Ovary (tissue), 9 donors: ENCODE data around the gene BCAP29. TPM values are rescaled to one million over a fixed set of nuclear protein-coding genes. Genes with fewer than 3 reads are reported as not detected.
"Not testable (repeated sequence)": the region's sequence is repeated elsewhere in the genome, so short reads cannot be mapped to it uniquely, and the experiment has no call there.

Experiments
- DNase-seq, 5 donors: peaks; one replicate each; pipeline ENCODE4 v3.0.0-alpha.2; 2019 to 2020
- H3K27ac ChIP-seq, 2 donors: fragments of 200-600 bp; one replicate each; pipeline versions ENCODE4 v1.5.1 to v1.8.0; 2019 to 2022
- H3K27me3 ChIP-seq: fragments of 200-600 bp; one replicate; pipeline ENCODE4 v1.8.0; 2022
- H3K36me3 ChIP-seq: fragments of 200-600 bp; sonication (generic); one replicate; pipeline ENCODE4 v1.5.1; 2019
- H3K4me1 ChIP-seq: one replicate; pipeline ENCODE4 v1.8.1; 2013; ENCODE audit warnings: mild to moderate bottlenecking, moderate library complexity; ENCODE audit not compliant: insufficient read depth
- H3K4me3 ChIP-seq: fragments of 200-600 bp; sonication (generic); one replicate; pipeline ENCODE4 v1.5.1; 2017
- H3K9me3 ChIP-seq, 2 donors: fragments of 200-600 bp in 1 of 2; sonication (generic) in 1 of 2; one replicate each; pipeline versions ENCODE4 v1.5.1 to v1.8.1; 2013 to 2019; ENCODE audit warnings: mild to moderate bottlenecking in 1 of 2, moderate library complexity in 1 of 2
- EP300 ChIP-seq: sonication (generic); formaldehyde crosslinking; IDR thresholded peaks from one replicate; pipeline ENCODE4 v1.6.1; 2017; ENCODE audit warnings: antibody characterized with exemption
- POLR2A ChIP-seq: fragments of 450-650 bp; IDR thresholded peaks from one replicate; pipeline ENCODE4 v1.6.1; 2017; ENCODE audit warnings: antibody characterized with exemption, mild to moderate bottlenecking, moderate library complexity
- WGBS, 3 donors: extraction: QIAGEN DNeasy Blood & Tissue Kit in 1 of 3; methylation state at CpG; one replicate each; pipeline versions ENCODE4 v1.1.5 to v1.1.7; 2013 to 2017; 5-methylcytosine and 5-hydroxymethylcytosine counted together
- intact Hi-C, 4 donors: fragments of 100-400 bp; cut with DNase I; formaldehyde crosslinking; loops; one replicate each; pipeline versions ENCODE4 v1.11.0 to v1.15.1; 2022 to 2023
- polyA plus RNA-seq, 2 donors: library from polyadenylated mRNA; stranded (reverse); fragments of 200-250 nt in 1 of 2; fragments of 350-450 nt in 1 of 2; fragmentation: Illumina TruSeq in 1 of 2; extraction: RNeasy Lipid Tissue Mini Kit (QIAGEN cat#74804) in 1 of 2; gene quantifications; one replicate each; pipeline ENCODE4 v1.2.3, GENCODE V29; 2013 to 2014
- total RNA-seq, 7 donors: library from RNA; depleted of rRNA in 2 of 7; stranded (reverse); fragments of >200 nt in 2 of 7; fragmentation: NEBNext Ultra II Directional in 3 of 7; extraction: Animal tissue kit (Norgen Biotek cat#: 25700) in 3 of 7; gene quantifications; one replicate each; pipeline versions ENCODE4 v1.1.0 to v1.2.4, GENCODE V29; 2016 to 2023
- TF ChIP-seq, protein P1 (sequence below), 3 donors: fragments of 450-650 bp in 2 of 3; fragments of 200-600 bp in 1 of 3; IDR thresholded peaks; one replicate each; pipeline versions ENCODE4 v1.5.1 to v1.8.0; 2016 to 2022; ENCODE audit warnings: antibody characterized with exemption in 3 of 3, mild to moderate bottlenecking in 1 of 3
- donor health status: DM: no; HTN: no; CAD: no; lungs with moderate emphysema.
- donor health status: DM: no; HTN: no; CAD: no.
- donor health status: Bipolar disorder and iron deficiency.
- donor health status: DM: yes; HTN: yes; CAD: no.
- donor health status: DM: no; HTN: no; CAD: no.
- donor health status: DM: yes; HTN: yes; CAD: no.

BCAP29 gene
- total and polyA plus RNA-seq, 9 donors, result 30.0 to 70.9 (median 42.5) TPM

DNA sequence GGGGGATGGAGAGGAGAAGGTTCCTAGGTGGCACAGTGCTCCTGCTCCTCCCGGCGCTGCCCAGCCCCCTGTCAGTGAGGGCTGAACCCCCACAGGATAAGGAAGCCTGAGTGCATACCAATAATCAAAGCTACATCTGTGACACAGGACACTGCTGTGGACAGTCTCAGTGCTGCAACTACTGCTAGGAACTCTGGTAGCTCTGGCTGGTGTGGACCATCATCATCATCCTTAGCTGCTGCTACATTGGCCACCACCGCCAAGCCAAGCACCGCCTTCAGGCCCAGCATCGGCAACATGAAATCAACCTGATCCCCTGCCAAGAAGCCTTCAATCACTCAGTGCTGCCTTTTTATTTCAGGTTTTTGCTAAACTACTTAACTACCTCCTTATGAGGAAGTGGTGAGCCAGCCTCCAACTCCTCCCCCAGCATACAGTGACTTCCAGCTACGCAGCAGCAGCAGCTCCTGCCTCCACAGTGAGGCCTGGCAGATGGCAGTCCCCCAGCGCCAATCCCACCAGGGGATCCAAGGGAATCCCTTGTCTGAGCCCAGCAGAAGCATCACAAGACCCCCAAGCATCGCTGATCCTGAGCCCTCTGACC is 48.5 kb downstream of the BCAP29 start:
- Histone ChIP-seq H3K27me3 (no peaks in the 10 kb centered on the region), H3K27ac (no peak overlapping the region), H3K4me1 (no peaks in the 10 kb centered on the region), H3K4me3 (no peak overlapping the region), H3K36me3 (no peaks in the 10 kb centered on the region), H3K9me3 (no peaks in the 10 kb centered on the region)
- WGBS, 3 donors, result 90 to 93% (median 93%) methylated on average over 8 of the region's 8 CpGs
- TF ChIP-seq EP300, result no peak
- TF ChIP-seq, protein P1, sequence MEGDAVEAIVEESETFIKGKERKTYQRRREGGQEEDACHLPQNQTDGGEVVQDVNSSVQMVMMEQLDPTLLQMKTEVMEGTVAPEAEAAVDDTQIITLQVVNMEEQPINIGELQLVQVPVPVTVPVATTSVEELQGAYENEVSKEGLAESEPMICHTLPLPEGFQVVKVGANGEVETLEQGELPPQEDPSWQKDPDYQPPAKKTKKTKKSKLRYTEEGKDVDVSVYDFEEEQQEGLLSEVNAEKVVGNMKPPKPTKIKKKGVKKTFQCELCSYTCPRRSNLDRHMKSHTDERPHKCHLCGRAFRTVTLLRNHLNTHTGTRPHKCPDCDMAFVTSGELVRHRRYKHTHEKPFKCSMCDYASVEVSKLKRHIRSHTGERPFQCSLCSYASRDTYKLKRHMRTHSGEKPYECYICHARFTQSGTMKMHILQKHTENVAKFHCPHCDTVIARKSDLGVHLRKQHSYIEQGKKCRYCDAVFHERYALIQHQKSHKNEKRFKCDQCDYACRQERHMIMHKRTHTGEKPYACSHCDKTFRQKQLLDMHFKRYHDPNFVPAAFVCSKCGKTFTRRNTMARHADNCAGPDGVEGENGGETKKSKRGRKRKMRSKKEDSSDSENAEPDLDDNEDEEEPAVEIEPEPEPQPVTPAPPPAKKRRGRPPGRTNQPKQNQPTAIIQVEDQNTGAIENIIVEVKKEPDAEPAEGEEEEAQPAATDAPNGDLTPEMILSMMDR (IDR thresholded peaks at IDR 0.05), result no peak
- TF ChIP-seq POLR2A, result no peak
- intact Hi-C loops, result no loop called here
- no peak for DNase-seq

GRCh38 chr7:107630342-107630741 is 50.3 kb downstream of the BCAP29 start:
- Histone ChIP-seq H3K27ac (no peak overlapping the region), H3K27me3 (no peaks in the 10 kb centered on the region), H3K4me3 (no peak overlapping the region), H3K9me3 (no peaks in the 10 kb centered on the region), H3K36me3 (no peaks in the 10 kb centered on the region), H3K4me1 (no peaks in the 10 kb centered on the region)
- no peak for TF ChIP-seq POLR2A
- DNase-seq, result no peak
- intact Hi-C loops, result no loop called here
- 78 to 86% (median 80%) methylated on average over 8 of the region's 8 CpGs for WGBS, 3 donors

DNA sequence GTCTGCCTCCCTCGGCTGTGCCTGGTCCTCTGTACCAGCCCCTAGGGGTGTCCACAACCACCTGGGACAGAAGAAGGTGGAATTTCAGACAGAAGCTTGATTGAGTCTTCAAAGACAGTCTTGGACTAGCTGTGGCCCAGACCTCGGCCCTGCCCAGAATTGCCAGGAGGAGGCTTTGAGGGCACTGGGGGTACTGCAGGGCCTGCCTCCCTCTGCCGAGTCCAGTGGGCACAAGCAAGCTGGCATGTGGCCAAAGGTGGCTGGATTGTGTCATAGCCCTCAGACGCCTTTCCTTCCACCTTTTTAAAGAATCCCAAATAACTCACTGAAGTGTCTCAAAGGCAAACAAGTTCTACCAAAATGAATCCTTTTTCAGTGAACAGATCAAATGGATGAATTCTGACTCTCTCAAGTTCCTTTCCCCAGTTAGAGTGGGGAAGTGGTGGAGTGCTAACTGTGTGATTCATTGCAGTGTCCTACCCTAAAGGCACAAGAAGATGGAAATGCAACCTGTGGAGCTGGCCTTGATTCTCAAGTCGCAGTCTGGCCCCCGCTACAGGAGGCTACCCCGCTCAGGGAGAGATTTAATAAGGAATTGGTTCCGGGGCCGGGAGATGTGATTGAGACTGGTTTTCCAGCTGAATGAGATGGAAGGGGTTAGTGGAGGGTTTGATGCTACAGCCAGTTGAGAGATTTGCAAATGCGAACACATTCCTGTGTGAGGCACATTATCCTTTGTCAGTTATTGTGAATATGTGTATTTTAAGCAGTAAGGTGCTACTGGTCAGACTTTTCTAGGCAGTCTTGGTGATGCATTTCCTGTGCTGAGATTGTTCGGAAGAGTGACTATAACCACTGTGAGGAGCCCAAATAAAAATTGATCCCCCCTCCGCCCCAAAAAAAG is 51.8 kb downstream of the BCAP29 start:
- Histone ChIP-seq H3K4me1 (no peaks in the 10 kb centered on the region), H3K9me3 (no peaks in the 10 kb centered on the region), H3K4me3 (no peak overlapping the region), H3K27me3 (no peaks in the 10 kb centered on the region), H3K27ac (no peak overlapping the region), H3K36me3 (no peaks in the 10 kb centered on the region)
- intact Hi-C loops, result no loop called here
- WGBS, 3 donors, result 92 to 98% (median 94%) methylated on average over 12 of the region's 12 CpGs
- TF ChIP-seq, protein P1 (IDR thresholded peaks at IDR 0.05), result no peak
- TF ChIP-seq POLR2A, result no peak
- no peak for TF ChIP-seq EP300
- DNase-seq, result no peak

DNA sequence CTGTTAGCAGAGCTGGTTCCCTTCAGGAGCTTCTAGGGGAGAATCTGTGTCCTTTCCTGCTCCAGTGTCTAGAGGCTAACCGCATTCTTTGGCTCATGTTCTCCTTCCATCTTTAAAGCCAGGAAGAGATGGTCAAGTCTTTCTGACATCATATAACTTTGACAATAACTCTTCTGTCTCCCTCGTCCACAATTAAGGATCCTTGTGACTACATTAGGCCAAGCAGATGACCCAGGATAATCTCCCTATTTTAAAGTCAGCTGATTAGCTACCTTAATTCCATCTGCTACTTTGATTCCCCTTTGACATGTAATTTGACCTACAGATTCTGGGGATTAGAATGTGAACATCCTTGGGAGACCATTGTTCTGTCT is 52.4 kb downstream of the BCAP29 start:
- TF ChIP-seq EP300 (no peak), POLR2A (no peak)
- TF ChIP-seq, protein P1 (IDR thresholded peaks at IDR 0.05), result no peak
- no peak for DNase-seq
- no peaks in the 10 kb centered on the region for H3K4me1 ChIP-seq
- no peak overlapping the region for H3K27ac ChIP-seq
- no peaks in the 10 kb centered on the region for H3K9me3 ChIP-seq
- intact Hi-C loops, result no loop called here
- WGBS, 3 donors, result 90 to 96% (median 90%) methylated on average over 2 of the region's 2 CpGs
- no peak overlapping the region for H3K4me3 ChIP-seq
- H3K27me3 ChIP-seq, result no peaks in the 10 kb centered on the region
- no peaks in the 10 kb centered on the region for H3K36me3 ChIP-seq

DNA sequence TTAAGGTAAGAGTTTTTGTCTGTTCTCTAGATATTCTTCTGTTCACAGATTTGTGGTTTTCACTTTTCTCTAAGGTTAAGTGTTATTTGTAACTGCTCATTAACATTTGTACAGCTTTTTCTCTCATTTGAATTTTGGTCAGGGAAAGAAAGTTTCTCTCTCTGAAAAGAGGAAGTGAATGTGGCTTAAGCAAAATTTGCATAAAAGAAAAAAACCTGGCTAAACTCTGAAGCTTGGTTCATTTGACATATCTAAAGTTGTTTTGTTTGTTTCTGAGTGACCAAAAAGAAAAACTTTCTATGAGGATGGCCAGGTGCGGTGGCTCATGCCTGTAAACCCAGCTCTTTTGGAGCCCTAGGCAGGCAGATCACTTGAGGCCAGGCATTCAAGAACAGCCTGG is 58.5 kb downstream of the BCAP29 start:
- Histone ChIP-seq H3K27ac (no peak overlapping the region), H3K9me3 (no peaks in the 10 kb centered on the region)
- intact Hi-C loops, result no loop called here

GRCh38 chr7:107639070-107639469 is 59.0 kb downstream of the BCAP29 start:
- H3K36me3 ChIP-seq, DNase-seq, H3K27me3 ChIP-seq, intact Hi-C loops, H3K9me3 ChIP-seq, H3K27ac ChIP-seq, H3K4me3 ChIP-seq, H3K4me1 ChIP-seq: not testable (repeated sequence)
- 90 to 98% (median 93%) methylated on average over 2 of the region's 2 CpGs for WGBS, 3 donors

More for the DNA sequence above, 58.5 kb downstream of the BCAP29 start:
- Histone ChIP-seq H3K4me3 (no peak overlapping the region), H3K4me1 (peaks cover 1% of the 10 kb centered on the region), H3K27me3 (no peaks in the 10 kb centered on the region), H3K36me3 (no peaks in the 10 kb centered on the region)
- WGBS, 3 donors, result 84 to 93% (median 92%) methylated on average over 1 of the region's 1 CpG
- no peak for DNase-seq
- TF ChIP-seq POLR2A, result no peak
- no peak for TF ChIP-seq EP300
- TF ChIP-seq, protein P1 (IDR thresholded peaks at IDR 0.05), result no peak
